Stimulated activated CD4-positive, alpha-beta T cell treated with anti-CD3 and anti-CD28 coated beads, Interleukin-12 subunit alpha, Interleukin-12 subunit beta, amount 100 ng/mL, for 24 hours (primary cell): ENCODE data around the gene GPR3.
"Not testable (repeated sequence)": the region's sequence is repeated elsewhere in the genome, so short reads cannot be mapped to it uniquely, and the experiment has no call there.

Source experiments
- DNase-seq, 2 experiments: peaks; one replicate each; pipeline ENCODE4 v3.0.0-alpha.2; 2020; ENCODE audit warnings: low read depth in 2 of 2

Gene GPR3

DNA sequence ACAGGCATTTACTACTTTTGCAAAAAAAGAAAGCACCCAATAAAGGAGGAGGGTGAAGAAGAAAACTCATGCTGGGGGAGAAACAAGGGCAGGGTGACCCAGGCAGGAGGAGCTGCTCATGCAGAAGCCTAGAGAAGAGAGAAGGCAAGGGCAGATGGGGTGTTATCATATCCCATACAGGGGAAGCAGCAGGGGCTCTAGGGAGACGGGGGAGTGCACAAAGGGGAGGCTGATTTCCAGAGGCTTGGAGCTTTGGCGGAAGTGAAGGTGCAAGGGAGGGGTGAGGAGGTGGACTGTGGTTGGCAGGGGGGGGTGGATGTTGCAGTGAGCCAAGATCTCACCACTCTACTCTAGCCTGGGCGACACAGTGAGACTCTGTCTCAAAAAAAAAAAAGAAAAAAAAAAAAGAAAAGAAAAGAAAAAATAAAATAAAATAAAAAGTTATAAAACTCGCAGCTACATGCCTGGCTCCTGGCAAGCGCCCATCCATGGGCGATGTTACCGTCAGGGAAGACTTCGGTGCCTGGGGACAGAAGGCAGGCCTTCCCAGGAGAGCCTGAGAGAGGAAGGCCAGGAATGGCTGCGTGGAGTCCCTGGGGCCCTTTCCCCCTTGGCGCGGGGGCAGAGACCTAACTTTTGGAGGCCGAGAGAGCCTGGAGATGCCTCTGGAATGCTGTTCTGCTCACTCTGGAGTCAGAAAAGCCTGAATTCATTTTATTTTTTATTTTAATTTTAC is 14.5 kb upstream of the GPR3 start:
- DNase-seq, result no peak

DNA sequence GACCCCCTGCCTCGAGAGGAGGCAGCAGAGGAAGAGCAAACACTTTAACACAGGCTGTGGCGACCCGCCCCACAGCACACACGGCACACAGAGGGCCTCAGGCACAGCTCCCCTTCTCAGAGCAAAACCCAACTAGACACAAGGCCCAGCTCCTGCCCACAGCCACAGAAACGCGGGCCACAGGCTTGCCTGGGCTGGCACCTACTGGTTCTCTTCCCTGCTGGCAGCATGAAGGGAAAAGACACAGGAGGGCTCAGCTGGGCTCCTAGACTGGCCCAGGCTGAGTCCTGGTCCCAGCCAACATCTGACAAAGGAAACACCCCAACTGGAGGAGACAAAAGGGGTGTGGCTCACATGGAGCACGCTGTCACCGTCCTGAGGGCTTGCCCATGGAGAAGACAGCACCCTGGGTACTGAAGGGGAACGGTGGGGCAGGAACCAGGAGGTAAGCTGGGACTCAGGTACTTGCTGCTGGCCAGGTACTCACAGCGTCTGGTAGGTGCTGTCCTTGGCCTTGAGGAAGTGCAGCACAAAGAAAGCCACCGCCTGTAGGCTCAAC is 12.8 kb upstream of the GPR3 start:
- no peak for DNase-seq

DNA sequence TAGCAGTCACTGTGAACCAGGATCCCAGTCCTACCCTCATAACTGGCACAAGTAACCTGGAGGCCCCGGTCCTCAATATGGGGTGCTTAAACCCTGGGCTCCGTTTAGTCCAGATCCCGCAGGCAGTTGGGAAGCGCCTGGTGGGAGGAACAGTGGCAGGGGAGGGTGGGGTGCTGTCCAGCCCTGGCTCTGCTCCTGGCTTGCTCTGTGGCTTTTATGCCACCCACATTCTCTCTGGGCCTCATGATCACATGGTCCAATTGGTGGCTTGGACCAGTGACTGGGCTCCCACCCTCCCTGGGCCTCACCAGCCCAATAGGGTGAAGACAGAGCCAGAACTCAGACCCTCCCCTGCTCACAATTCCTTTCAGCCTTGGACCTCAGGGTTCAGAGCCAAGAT is 12.2 kb upstream of the GPR3 start:
- DNase-seq, result no peak

DNA sequence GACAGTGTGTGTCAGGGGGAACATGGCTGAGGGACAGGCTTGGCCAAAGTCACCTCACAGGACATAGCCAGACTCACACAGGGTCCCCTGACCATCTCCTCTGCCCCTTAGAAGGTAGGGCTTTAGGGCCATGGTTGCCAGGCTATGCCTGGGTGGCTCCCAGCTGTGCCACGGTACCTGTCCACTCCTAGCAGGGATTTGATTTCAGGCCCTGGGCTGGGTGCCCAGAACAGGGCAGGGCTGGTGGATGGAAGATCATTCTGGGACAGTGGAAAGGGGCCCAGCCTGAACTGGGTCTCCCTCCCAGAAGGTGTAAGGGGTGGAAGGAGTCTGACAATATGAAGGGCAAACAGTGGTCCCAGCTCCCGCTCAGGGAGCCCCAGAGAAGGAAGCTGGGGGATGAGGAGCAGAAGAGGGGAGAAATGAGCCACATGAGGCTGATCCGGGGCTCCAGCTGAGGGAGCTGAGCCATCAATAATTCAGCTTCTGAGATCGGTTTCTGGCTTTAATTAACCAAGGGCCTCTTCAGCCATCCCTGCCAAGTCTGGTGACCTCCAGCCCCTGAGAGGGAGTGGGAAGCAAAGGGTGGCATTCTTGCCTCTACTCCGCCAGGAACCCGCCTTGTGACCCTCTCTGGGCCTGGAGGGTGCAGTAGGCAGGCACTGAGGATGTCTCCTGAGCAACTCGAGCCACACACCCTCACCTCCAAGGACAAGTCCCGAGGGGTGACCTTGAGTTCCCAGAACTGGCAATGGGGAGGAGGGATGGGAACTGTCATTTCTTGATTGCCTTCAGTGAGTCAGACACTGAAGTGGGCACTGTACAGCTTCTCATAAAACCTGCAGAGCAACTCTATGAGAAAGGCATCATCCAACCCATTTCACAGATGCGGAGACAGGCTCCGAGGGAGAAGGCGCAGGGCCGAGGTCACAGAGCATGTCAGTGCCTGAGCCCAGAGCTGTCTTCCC is 11.4 kb upstream of the GPR3 start:
- DNase-seq, result no peak

DNA sequence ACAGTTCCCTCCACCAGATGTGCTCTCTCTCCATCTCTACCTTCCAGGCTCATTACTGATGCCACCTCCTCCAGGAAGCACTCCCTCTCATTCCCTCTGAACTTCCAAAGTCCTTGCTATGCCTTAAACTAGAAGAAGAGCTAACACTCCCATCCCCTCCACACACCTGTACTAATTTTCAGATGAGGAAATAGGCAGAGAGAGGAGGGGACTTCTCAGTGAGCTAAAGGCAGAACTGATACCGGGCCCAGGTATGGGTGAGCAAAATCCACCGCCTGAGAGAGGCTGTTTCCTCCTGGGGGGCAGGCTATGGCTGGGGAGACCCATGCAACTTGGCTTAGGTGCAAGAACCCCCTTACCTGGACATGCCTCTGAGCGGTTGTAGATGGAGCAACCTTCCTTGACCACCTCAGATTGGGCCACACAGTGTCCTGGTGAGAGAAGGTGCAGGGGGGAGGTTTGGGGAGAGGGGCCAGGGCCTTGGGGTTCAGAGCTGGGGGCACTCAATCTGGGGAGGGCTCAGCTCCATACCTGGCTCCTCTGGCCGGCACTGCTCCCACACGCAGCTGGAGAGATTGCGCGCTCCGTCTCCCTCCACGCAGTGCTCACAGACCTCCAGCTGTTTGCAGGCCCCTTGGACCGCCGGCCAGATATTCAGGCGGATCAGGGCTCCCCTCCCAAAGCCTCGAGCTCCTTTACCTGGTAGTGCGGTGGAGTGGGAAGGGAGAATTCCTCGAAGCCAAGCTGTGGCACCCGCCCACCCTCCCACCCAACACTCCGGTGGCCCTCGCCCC is 10.3 kb upstream of the GPR3 start:
- DNase-seq, result no peak

DNA sequence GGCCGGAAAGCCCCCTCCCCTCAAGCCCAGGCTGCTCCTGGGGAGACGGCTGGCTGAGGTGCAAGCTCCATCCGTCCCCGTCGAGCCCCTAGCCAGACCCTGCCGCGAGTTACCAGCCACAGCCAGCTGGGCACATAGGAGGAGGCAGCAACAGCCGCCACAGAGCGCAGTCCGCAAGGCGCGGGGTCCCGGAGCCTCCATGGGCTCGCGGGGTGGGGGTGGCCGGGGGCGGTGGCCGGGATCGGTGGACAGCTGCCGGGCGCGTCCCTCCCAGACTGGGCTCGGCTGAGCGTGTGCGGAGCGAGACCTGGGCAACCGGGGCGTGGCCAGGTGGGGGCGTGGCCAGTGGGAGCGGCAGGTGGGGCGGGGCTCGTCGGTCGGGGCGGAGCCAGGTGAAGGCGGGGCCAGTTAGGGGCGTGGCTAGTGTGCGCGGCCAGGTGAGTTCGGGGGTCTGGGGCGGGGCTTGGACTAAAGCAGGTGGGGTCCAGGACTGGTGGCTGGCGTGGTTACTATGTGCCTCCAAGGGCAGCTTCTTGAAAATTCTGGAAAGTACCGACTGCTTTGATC is 9.3 kb upstream of the GPR3 start, which contains the start of gene CD164L2:
TSS of gene CD164L2 (minus strand) at position 295 of the 567 bp plus-strand sequence. CDS start at position 201, 94 bp downstream.
- peak in 1 of 2 experiments; percentile 26 for DNase-seq

DNA sequence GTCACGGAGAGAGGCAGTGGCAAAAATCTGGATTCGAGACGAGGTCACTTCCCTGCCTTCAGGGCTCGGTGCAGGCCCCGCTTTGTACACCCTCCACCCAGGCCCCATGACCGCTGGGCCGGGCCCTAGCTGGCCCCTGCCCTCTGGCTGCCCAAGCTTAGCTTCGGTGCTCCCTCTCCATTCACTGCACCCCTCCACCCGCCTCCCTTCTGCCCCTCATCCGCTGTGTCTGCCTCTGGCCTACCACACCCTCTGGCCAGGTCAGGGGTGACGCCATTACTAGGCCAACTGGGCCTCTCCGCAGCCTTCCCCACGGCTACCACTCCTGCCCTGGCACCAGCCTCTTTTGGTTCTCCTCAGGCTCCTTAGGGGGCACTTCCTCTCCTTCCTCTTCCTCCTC is 8.8 kb upstream of the GPR3 start:
- DNase-seq, result no peak

DNA sequence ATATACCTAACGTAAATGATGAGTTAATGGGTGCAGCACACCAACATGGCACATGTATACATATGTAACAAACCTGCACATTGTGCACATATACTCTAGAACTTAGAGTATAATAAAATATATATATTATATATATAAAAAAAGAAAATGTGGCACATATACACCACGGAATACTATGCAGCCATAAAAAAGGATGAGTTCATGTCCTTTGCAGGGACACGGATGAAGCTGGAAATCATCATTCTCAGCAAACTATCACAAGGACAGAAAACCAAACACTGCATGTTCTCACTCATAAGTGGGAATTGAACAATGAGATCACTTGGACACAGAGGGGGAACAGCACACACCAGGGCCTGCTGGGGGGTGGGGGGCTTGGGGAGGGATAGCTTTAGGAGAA is 7.6 kb upstream of the GPR3 start:
- not testable (repeated sequence) for DNase-seq

DNA sequence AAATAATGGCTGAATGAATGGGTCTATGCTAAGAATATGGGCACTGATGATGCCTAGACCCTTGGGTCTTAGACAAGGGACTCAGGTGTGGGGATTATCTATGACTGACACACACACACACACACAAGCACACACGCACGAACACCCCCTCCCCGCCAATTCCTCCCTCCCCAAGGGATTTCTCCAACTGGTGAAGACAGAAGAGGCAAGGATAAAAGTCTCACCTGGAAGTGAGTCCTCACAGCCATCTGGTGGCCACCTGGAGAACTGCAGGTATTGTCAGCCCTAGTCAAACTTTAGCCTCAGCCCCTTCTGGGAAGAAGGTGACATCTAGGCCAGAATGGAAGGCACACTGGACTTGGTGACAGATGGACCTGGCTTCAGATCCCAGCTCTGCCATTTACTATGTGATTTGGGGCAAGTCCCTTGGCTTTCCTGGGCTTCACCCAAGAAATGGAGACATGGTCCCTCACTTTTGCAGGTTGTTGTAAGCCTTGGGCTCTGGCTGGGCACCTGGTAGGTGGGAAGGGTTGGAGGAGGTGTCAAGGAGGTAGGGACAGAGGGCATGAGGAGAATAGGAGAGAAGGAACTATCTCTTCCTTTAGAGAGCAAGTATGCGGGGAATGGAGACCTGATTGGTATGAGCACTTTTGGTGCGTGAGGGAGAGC is 4.0 kb upstream of the GPR3 start:
- peak; percentile 44 to 73 for DNase-seq

DNA sequence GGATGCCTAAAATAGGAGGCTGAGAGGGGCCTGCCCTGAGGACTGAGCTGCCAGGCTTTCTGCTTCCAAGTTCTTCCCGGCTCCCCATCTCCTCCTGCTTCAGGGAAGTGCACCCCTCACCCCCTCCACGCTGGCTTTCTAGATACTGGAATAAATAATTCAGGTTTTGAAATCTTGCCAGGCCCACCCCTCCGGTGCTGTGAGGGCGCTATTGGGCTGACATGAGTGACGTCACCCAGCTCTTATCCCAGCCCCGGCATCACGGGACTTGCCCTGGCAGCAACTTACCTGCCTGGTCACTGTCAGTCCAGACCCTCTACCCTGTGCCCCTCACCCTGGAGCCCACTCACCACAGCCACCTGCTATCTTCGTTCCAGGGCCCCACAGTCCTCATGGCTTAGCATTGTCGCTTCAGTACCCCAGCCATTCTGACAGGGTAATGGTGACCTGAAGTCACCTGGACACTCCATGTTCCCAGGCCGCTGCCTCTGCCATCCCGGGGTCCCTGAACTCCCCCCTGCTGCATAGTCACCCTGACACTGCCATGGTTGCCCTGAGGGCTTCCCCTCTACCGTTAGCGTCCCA is 819 bp upstream of the GPR3 start:
- no peak for DNase-seq

DNA sequence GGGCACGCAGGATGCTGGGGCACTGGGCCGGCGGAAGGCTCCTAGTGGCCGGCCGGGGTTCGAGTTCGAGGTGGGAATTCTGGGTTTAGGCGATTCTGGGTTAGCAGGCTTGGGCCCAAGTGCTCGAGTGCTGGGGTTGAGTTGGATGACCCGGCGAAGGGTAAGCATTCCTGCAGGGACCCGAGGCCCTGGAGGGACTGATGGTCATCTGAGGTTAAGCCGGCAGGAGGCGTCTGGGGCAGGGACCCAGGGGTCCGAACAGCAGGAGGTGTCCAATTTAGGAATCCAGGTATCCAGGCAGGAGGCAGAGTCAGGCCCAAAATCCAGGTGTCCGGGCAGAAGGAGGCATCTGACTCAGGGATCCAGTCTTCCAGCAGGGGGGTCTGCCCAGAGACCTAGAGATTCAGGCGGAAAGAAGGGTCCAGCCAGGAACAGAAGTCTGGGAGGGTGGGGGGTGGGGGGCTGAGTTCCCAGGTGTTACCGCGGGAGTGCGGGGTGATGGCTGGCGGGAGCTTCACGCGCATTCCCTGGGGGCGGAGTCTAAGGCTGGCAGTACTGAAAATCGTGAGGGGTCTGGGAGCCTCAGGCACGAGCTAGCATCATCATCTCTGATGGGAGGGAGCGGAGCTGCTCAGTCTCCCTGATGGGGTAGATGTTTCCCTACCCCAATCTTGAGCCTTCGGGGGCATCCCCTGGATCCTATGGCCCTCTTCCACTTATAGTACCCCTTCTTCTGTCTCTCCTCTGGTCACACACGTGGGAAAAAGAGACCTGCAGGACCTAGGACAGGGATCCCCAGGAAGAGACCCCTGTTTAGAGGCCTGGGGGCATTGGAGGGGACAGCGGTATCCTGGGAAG is 585 bp downstream of the GPR3 start:
- DNase-seq, result no peak

DNA sequence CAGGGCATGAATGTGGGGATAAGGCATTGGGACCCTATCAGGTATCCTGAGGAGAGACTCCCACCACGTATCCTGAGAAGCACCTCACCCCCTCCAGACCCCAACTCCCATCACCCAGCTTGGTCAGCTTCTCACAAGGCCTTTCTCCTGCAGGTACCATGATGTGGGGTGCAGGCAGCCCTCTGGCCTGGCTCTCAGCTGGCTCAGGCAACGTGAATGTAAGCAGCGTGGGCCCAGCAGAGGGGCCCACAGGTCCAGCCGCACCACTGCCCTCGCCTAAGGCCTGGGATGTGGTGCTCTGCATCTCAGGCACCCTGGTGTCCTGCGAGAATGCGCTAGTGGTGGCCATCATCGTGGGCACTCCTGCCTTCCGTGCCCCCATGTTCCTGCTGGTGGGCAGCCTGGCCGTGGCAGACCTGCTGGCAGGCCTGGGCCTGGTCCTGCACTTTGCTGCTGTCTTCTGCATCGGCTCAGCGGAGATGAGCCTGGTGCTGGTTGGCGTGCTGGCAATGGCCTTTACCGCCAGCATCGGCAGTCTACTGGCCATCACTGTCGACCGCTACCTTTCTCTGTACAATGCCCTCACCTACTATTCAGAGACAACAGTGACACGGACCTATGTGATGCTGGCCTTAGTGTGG is 1.3 kb downstream of the GPR3 start:
- no peak for DNase-seq

DNA sequence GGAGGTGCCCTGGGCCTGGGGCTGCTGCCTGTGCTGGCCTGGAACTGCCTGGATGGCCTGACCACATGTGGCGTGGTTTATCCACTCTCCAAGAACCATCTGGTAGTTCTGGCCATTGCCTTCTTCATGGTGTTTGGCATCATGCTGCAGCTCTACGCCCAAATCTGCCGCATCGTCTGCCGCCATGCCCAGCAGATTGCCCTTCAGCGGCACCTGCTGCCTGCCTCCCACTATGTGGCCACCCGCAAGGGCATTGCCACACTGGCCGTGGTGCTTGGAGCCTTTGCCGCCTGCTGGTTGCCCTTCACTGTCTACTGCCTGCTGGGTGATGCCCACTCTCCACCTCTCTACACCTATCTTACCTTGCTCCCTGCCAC is 1.8 kb downstream of the GPR3 start:
- DNase-seq, result no peak

DNA sequence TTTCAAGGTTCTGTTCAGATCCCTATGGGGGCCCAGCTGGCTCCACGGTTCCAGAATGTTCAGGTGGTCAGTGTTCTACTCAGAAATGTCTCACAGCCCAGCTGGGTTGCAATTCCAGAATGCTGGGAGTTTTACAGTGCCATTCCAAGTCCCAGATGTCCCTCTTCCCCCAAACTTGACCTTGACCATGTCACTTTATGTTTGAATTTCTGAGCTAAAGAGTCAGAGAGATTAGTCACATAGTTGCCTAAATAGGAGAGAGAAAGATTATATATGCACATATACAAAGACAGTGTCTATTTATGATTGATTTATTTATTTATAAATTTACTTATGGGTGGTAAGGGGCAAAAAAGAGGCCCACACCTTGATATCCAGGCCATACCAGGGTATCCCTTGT is 2.5 kb downstream of the GPR3 start:
- DNase-seq, result no peak

DNA sequence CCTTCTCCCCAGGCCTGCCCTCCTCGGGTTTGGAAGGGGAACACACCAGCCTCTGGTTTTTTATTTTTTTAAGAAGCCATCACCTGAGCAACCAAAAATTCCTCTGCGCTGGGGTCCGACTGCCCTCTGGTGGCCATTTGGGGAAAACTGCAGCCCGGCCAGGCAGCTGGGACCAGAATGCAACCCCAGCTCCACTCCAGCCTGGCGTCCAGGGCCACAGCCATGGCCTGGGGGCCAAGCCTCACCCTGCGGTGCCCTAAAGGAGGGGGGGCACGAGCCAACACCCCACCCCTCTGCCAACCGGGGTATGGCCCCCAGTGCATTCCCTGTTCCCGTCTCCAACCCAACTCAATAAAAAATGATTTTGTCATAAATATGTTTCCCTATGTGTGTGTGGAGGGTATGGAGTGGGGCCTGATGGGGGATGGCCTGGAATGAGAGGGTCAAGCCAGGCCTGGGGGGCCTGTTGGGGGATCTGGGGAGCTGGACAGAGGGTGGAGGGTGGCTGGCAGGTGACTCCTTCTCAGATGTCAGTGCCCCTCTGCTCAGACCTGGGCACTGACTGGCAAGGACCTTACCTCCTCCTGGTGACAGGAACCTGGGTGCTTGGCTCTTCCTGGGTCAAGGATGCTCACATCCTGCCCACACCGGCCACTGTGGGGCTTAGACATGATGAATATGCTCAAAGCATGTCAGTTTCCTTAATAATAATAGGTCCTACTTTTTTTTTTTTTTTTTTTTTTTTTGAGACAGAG is 3.2 kb downstream of the GPR3 start:
- peak; percentile 52 to 73 for DNase-seq

DNA sequence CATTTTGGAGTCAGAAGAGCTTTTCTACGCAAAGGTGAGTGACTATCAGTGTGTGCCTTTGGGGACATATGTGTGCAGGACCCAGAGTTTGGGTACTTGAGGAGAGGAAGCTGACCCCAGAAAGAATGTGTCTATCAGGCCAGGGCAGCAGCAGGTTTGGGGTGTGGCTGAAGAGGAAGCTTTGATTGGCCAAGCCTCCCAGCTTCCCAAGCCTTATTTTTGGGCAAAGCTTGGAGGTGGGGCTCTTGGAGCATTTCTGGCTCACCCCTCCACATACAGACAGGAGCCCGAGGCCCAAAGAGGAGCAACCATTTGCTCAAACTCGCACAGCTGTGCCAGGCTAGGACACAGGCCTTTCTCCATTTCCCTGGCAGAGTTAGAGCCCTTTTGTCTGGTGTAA is 4.7 kb downstream of the GPR3 start:
- DNase-seq, result no peak

DNA sequence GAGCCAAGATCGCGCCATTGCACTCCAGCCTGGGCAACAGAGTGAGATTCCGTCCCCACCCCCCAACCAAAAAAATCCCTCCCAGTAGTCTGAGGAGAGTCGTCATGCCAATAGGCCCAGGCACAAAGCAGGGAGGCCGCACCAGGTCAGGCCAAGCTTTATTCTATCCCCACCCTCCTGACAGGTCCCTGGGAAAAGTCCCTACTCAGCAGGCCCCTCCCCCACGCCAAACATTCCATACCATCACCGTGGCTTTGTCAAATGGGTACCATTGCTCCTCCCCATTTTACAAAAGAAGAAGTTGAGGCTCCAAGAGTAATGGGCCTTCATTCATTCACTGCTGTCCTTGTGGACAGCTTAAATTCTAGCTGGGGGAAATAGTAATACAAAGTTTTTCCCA is 5.3 kb downstream of the GPR3 start:
- DNase-seq, result no peak

DNA sequence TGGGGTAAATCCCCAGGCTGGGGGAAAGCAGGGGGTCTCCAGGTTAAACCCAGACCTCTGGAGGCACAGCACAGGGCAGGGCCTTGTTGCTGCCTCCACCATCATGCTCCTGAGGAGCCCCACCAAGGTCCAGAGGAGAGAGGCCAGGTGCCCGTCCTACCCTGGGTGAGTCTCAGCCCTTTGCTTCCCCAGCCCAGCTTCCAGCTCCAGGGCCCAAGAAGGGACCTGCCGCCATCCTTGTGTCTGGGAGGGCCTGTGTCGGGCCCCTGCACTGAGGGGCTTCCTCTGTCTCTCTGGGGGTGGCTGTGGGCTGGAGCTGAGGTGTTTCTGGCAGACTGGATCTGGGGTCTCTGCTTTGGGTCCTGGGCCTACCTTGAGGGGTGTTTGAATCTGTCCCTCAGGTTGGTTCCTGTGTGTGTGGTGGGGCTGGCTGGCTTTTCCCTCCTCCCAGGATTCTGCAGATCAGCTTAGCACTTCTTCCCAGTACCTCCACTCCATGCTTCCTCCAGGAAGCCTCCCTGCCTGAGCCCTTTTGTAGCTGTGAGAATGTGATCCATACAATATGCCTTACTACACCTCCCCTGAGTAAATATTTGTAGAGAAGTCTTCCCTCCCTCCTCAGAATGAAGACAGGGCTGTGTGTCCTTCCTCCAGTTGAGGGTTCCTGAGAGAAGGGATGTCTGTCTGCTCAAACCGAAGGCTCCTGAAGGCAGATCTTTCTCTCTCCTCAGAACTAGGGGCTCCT is 6.2 kb downstream of the GPR3 start:
- no peak for DNase-seq
